HL-60/S4 treated with phorbol 12-myristate 13-acetate at 8.2 ng/mL for 4 days and 3 days (cell line): ENCODE results near the gene ZNF773.

Experiments
- in situ Hi-C: fragments of 300-500 bp; cut with MboI; formaldehyde crosslinking; loops from 2 replicates; pipeline ENCODE4 v1.15.0; 2022; ENCODE audit warnings: low sequenced_read_pairs

The ZNF773 gene

DNA sequence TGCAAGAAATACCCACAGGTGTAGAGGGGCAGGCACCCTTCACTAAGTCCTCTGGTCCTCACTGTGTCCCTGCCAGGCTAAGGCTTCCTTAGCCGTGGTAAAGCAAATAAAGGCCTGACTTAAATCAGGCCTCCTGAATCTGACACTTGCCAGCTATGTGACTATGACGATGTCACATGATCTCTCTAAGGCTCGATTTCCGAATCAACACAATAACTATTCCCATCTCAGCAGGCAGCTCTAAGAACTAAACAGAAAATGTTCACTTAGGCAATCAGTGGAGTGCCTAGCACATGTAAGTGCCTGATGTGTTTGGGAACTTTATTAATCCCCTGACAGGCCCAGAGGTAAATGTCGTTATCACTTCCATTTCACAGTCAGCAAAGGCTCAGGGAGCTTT lies 57.9 kb downstream of the ZNF773 start:
- in situ Hi-C loops: no loop called here
